ENCODE results near the gene BSDC1.

The BSDC1 gene

GRCh38 chr1:32329931-32330466 lies 64.2 kb downstream of the BSDC1 start:
- no peak overlapping the region for H3K4me3 ChIP-seq (ENCODE audit: insufficient read depth, low read length, poor library complexity, severe bottlenecking)
- no peaks in the 10 kb centered on the region for H3K9me2 ChIP-seq (replicated peaks; ENCODE audit: insufficient read depth, low read length)
- no peak overlapping the region for H3K27ac ChIP-seq (ENCODE audit: low read depth, low read length)
- H3K4me2 ChIP-seq (ENCODE audit: low read depth, low read length, poor library complexity, severe bottlenecking), result no peak overlapping the region
- peaks cover 8% of the 10 kb centered on the region for H3K36me3 ChIP-seq (ENCODE audit: low read length)
- H3F3A ChIP-seq (ENCODE audit: insufficient read depth), result peaks cover 47% of the 10 kb centered on the region
- no peaks in the 10 kb centered on the region for H3K9me3 ChIP-seq (ENCODE audit: insufficient read depth, low read length)
- H3K27me3 ChIP-seq (ENCODE audit: low read length), result no peaks in the 10 kb centered on the region
- H3K9ac ChIP-seq (ENCODE audit: low read length), result no peak overlapping the region
- H2AFZ ChIP-seq (ENCODE audit: low read depth, low read length, severe bottlenecking), result no peak overlapping the region
- H4K20me1 ChIP-seq (ENCODE audit: low read depth, low read length), result no peaks in the 10 kb centered on the region
- TF ChIP-seq CTCF (IDR thresholded peaks at IDR 0.05; ENCODE audit: insufficient read depth, low read length, poor library complexity, severe bottlenecking) (no peak), EZH2phosphoT487 (conservative IDR thresholded peaks at IDR 0.05; ENCODE audit: low read length) (no peak)
- H3K79me2 ChIP-seq (ENCODE audit: insufficient read depth, low read length), result peaks cover 5% of the 10 kb centered on the region; the same call in 1 of the 2 replicates

GRCh38 chr1:32327204-32327603 lies 67.0 kb downstream of the BSDC1 start:
- no peak overlapping the region for H3K4me3 ChIP-seq (ENCODE audit: insufficient read depth, low read length, poor library complexity, severe bottlenecking)
- no peaks in the 10 kb centered on the region for H3K27me3 ChIP-seq (ENCODE audit: low read length)
- TF ChIP-seq EZH2phosphoT487 (conservative IDR thresholded peaks at IDR 0.05; ENCODE audit: low read length), result no peak
- no peak for TF ChIP-seq CTCF (IDR thresholded peaks at IDR 0.05; ENCODE audit: insufficient read depth, low read length, poor library complexity, severe bottlenecking)
- peaks cover 18% of the 10 kb centered on the region for H3K36me3 ChIP-seq (ENCODE audit: low read length)
- H3K4me2 ChIP-seq (ENCODE audit: low read depth, low read length, poor library complexity, severe bottlenecking), result no peak overlapping the region
- no peak overlapping the region for H3K9ac ChIP-seq (ENCODE audit: low read length)
- no peaks in the 10 kb centered on the region for H3K9me2 ChIP-seq (replicated peaks; ENCODE audit: insufficient read depth, low read length)
- no peak overlapping the region for H2AFZ ChIP-seq (ENCODE audit: low read depth, low read length, severe bottlenecking)
- H3F3A ChIP-seq (ENCODE audit: insufficient read depth), result peaks cover 39% of the 10 kb centered on the region
- no peaks in the 10 kb centered on the region for H3K9me3 ChIP-seq (ENCODE audit: insufficient read depth, low read length)
- H3K79me2 ChIP-seq (ENCODE audit: insufficient read depth, low read length), result peaks cover 21% of the 10 kb centered on the region
- no peak overlapping the region for H3K27ac ChIP-seq (ENCODE audit: low read depth, low read length)
- no peaks in the 10 kb centered on the region for H4K20me1 ChIP-seq (ENCODE audit: low read depth, low read length)

- H2AFZ ChIP-seq (ENCODE audit: low read depth, low read length, severe bottlenecking), result no peak overlapping the region
- peaks cover 61% of the 10 kb centered on the region for H3K79me2 ChIP-seq (ENCODE audit: insufficient read depth, low read length)
- peak overlapping the region; percentile 46 for H3K4me2 ChIP-seq (ENCODE audit: low read depth, low read length, poor library complexity, severe bottlenecking)
- H3K9me2 ChIP-seq (replicated peaks; ENCODE audit: insufficient read depth, low read length), result no peaks in the 10 kb centered on the region
- no peaks in the 10 kb centered on the region for H4K20me1 ChIP-seq (ENCODE audit: low read depth, low read length)
- no peak for TF ChIP-seq EZH2phosphoT487 (conservative IDR thresholded peaks at IDR 0.05; ENCODE audit: low read length)
- TF ChIP-seq CTCF (IDR thresholded peaks at IDR 0.05; ENCODE audit: insufficient read depth, low read length, poor library complexity, severe bottlenecking), result no peak
- peaks cover 60% of the 10 kb centered on the region for H3F3A ChIP-seq (ENCODE audit: insufficient read depth)
- H3K9ac ChIP-seq (ENCODE audit: low read length), result peak overlapping the region; percentile 15; the same call in 1 of the 2 replicates
- no peaks in the 10 kb centered on the region for H3K27me3 ChIP-seq (ENCODE audit: low read length)
- H3K27ac ChIP-seq (ENCODE audit: low read depth, low read length), result peak overlapping the region; percentile 90
- no peak overlapping the region for H3K4me3 ChIP-seq (ENCODE audit: insufficient read depth, low read length, poor library complexity, severe bottlenecking)
- H3K36me3 ChIP-seq (ENCODE audit: low read length), result peaks cover 52% of the 10 kb centered on the region
- H3K9me3 ChIP-seq (ENCODE audit: insufficient read depth, low read length), result no peaks in the 10 kb centered on the region
Observed at GRCh38 chr1:32321712-32322291, 72.4 kb downstream of the BSDC1 start.

All from SU-DHL-6 (cell line).